HG02884 (cell line): ENCODE measurements around the gene IL24.
"Not testable (repeated sequence)": the region's sequence is repeated elsewhere in the genome, so short reads cannot be mapped to it uniquely, and the experiment has no call there.

Source experiments
- ATAC-seq: cut with Tn5 transposase; IDR thresholded peaks from one replicate; pipeline ENCODE4 v1.9.1; 2021; ENCODE audit warnings: mild to moderate bottlenecking, moderate library complexity; ENCODE audit not compliant: unreplicated experiment

IL24 gene, protein sequence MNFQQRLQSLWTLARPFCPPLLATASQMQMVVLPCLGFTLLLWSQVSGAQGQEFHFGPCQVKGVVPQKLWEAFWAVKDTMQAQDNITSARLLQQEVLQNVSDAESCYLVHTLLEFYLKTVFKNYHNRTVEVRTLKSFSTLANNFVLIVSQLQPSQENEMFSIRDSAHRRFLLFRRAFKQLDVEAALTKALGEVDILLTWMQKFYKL

DNA sequence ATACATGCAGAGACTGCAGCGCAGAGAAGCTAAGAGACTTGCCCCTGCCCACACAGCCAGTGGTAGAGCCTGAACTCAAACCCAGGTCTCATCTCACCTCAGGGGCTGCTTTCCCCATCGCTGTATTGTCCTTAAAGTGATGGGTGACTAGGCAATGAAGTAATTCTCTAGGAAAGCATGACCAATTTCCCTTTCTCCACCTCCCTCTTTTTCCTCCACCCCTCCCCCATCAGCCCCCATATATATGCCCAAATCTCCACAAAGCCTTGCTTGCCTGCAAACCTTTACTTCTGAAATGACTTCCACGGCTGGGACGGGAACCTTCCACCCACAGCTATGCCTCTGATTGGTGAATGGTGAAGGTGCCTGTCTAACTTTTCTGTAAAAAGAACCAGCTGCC lies at the start of gene IL24:
Gene IL24, plus strand, starts transcription at position 269 of the 400 bp plus-strand sequence. CDS start 390 bp downstream, outside the sequence.
- ATAC-seq = no peak

DNA sequence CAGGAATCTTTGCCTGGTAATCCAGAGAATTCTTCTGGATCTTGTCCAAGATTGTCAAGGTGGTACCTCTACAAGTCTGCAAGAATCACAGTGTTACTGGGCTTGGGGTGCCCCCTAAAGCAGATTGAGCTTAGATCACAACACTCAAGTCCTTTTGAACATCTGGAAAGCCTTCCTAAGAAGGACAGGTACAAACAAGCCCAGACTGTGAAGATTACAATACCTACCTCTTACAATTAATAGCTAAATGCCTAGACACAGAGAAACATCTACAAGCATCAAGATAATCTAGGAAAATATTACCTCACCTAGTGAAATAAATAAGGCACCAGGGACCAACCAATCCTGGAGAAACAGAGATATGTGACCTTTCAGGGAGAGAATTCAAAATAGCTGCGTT lies 49.3 kb upstream of the IL24 start:
- no peak for ATAC-seq

- ATAC-seq = no peak
Observed at GRCh38 chr1:206850401-206850800, 46.8 kb upstream of the IL24 start.

GRCh38 chr1:206851341-206852010 lies 45.8 kb upstream of the IL24 start:
- no peak for ATAC-seq

GRCh38 chr1:206852662-206853061 lies 44.6 kb upstream of the IL24 start:
- ATAC-seq = not testable (repeated sequence)

DNA sequence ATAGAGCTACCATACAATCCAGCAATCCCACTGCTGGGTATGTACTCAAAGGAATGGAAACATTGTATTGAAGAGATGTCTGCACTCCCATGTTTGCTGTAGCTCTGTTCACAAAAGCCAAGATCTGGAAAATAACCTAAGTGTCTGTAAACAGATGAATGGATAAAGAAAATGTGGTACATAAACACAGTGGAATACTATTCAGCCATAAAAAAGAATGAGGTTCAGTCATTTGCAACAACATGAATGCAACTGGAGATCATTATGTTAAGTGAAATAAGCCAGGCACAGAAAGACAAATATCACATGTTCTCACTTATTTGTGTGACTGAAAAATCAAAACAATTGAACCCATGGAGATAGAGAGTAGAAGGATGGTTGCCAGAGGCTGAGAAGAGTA lies 43.5 kb upstream of the IL24 start:
- ATAC-seq = not testable (repeated sequence)

DNA sequence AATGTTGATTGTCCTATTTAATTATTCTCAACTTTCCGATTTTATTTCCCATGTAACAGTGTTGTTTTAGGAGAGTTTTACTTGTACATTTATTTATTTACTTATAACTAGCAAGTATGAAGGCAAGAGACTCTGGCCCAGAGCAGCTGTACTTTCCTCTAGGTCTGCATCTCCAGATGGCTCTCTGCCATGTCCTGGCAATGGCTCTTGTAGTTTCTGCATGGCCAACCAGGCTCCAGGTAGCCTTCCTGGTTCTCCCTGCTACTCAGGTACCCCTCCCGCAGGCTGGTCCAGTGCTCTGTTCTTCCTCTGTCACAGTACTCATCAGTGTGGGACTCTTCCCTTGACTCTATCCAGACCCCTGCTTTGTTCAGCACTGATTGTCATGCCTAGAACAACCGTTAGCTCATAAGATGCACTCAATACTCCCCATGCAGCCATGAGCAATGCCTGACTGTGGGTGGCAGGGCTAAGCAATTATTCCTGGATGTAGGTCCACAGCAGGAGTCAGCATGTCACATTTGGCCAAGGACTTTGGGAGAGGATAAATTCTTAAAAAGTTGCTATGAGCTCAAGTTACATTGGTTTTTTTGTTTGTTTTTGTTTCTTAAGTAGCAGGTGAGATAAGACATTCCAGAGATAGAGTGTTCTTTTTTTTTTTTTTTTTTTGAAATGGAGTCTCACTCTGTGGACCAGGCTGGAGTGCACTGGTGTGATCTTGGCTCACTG lies 42.7 kb upstream of the IL24 start:
- no peak for ATAC-seq

- no peak for ATAC-seq
Observed at GRCh38 chr1:206855859-206856258, 41.4 kb upstream of the IL24 start.

DNA sequence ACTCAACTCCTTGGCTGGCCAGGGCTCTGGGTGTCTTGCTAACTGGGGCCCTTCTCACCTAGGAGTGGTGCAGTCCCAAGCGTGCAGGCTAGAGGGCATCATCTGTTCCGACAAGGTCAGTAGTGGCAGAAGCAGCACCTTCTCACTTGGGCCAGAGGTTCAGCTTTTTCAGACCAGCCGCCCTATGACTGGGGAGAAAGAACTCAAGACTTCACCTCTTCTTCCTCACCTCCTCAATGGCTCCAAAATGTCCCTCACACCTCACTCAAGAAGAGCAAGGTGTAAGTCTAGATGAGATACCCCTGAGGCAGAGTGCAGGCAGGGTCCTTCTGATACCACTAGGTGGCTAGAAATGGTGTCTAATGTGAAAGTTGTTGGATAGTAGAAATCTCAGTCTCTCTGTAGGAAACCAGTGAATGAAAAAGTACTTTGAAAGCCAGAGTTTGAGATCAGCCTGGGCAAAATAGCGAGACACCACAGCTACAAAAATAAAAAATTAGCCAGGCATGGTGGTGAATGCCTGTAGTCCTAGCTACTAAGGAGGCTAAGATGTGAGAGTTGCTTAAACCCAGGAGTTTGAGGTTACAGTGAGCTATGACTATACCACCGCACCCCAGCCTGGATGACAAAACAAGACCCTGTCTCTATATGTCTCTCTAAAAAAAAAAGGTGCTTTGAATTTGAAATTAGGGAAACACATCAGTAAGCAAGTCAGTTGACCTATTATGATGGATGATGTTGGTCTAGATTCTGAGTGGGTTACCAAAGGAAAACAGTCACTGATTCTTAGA lies 40.4 kb upstream of the IL24 start:
- ATAC-seq = no peak

- ATAC-seq = no peak
Observed at GRCh38 chr1:206859082-206859521, 38.1 kb upstream of the IL24 start.

- no peak for ATAC-seq
Observed at GRCh38 chr1:206860165-206860564, 37.1 kb upstream of the IL24 start.

- no peak for ATAC-seq
Observed at GRCh38 chr1:206863266-206863665, 34.0 kb upstream of the IL24 start.

GRCh38 chr1:206864939-206865671 lies 32.1 kb upstream of the IL24 start, which contains the start of gene IL20:
Gene IL20, plus strand, starts transcription at chr1:206865623. Its CDS starts 230 bp downstream, at chr1:206865853.
- ATAC-seq = no peak

DNA sequence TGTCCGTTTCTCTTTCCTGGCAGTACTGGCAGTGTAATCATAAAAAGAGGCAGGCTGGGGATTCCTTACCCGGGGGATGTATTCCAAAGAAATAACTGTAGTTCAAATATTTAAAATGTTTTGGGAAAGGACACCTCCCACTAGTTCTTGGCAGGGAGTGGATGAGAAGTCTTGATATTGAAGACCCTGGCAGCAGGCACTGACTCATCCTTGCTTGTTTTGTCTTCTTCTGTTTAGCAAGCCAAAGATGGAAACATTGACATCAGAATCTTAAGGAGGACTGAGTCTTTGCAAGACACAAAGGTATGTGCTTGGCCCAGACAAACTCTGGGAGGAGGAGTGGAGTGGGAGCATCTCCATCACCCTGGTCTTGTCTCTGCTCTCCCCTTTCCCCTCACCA lies 31.2 kb upstream of the IL24 start:
- ATAC-seq = no peak

GRCh38 chr1:206867239-206867638 lies 30.0 kb upstream of the IL24 start:
- no peak for ATAC-seq

GRCh38 chr1:206867716-206868115 lies 29.5 kb upstream of the IL24 start:
- no peak for ATAC-seq

- ATAC-seq = no peak
Observed at GRCh38 chr1:206868264-206868663, 29.0 kb upstream of the IL24 start.

DNA sequence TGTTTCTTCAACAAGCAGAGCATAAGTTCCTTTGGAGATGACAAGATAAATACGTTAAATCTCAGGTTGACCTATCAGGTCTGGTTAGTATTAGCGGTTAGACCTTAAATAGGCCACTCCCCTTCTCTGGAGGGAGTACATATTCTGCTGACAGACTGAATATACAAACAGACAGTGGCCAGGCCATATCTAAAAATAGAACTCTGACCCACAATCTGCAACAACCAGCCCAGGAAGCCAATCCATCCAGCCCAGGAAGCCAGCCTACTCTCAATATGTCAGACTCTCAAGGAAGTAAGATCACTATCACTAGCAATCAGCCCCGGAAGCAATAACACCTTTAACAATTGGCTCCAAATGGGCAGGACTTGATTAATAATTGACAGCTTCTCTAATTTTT lies 25.1 kb upstream of the IL24 start:
- ATAC-seq = no peak

DNA sequence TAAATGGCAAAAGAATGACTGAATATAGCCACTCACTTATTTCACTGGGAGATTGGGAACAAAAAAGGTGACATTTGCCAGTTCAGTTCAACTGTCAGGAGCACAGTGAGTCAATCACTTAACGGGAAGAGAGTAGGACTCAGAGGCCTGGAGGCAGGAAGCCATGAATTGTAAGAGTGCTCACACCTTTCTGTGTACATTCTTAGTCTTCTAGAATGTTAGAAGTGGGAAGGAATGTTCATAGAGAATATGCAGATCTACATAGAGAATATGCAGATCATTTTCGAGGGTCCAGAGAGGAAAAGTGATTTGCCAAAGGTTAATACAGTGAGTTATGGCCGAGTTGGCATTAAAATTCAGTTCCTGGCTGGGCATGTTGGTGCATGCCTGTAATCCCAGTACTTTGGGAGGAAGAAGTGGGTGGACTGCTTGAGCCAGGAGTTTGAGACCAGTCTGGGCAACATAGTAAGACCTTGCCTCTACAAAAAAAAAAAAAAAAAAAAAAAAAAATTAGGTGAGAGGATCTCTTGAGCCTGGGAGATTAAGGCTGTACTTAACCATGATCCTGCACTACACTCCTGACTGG lies 23.5 kb upstream of the IL24 start:
- no peak for ATAC-seq

- no peak for ATAC-seq
Observed at GRCh38 chr1:206875752-206876377, 21.4 kb upstream of the IL24 start.
